ENCODE measurements around the gene GNAZ.

DNA sequence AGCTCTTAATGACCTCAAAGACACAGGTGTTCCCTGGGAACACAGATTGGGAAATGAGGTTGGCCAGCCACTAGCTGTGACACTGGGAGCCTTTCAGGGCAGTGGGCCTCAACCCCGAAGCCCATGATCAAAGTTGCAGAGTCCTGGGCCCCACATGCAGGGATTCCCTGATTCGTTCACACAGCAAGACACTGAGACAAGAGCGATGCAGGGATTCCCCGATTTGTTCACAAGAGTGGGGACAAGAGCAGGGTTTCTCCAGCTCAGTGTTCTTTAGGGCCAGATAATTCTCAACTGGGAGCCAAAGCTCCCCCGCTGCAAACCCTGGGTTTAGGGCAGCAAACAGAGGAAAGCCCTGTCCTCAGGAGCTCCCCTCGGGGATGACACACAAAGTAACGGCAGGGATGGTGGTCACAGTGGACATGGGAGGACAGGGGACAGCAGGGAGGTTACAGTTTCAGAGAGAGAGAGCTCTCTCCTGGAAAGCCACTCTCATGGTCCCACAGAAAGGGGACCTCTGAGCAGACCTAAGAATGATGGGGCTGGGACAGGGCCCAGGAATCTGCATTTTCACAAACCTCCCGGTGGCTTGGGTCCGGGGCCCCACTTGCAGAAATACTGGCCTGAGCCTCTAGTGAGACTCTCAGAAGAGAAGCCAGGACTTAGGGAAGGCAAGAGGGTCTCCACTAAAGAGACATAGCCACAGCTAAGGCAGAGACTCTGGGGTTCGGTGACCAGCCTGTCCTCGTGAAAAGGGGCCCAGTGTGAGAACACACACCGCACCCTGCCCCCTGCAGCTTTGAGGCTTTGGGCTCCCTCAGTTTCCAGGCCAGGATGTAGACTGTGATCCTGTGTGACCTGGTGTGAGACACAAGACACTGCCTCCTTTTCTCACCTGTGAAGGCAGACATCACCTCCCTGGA lies 7.4 kb upstream of the GNAZ start:
- no peak for TF ChIP-seq POLR2A (IDR thresholded peaks at IDR 0.05; ENCODE audit: extremely low read depth, insufficient read length)
- TF ChIP-seq, protein P1, sequence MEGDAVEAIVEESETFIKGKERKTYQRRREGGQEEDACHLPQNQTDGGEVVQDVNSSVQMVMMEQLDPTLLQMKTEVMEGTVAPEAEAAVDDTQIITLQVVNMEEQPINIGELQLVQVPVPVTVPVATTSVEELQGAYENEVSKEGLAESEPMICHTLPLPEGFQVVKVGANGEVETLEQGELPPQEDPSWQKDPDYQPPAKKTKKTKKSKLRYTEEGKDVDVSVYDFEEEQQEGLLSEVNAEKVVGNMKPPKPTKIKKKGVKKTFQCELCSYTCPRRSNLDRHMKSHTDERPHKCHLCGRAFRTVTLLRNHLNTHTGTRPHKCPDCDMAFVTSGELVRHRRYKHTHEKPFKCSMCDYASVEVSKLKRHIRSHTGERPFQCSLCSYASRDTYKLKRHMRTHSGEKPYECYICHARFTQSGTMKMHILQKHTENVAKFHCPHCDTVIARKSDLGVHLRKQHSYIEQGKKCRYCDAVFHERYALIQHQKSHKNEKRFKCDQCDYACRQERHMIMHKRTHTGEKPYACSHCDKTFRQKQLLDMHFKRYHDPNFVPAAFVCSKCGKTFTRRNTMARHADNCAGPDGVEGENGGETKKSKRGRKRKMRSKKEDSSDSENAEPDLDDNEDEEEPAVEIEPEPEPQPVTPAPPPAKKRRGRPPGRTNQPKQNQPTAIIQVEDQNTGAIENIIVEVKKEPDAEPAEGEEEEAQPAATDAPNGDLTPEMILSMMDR (IDR thresholded peaks at IDR 0.05; ENCODE audit: low read depth, low read length), result no peak

All from NB4 (cell line).